Activated CD8-positive, alpha-beta memory T cell treated with anti-CD3 and anti-CD28 coated beads for 36 hours (primary cell): ENCODE measurements around the gene GADD45B. TPM values are rescaled to one million over a fixed set of nuclear protein-coding genes. Genes with fewer than 3 reads are reported as not detected.
"Not testable (repeated sequence)": the region's sequence is repeated elsewhere in the genome, so short reads cannot be mapped to it uniquely, and the experiment has no call there.

Experiments
- CTCF ChIA-PET: fragments of 350-600 bp; sonication (Branson Sonifier 250); formaldehyde crosslinking; loops from one replicate; lab custom pipeline; 2021; ENCODE audit warnings: antibody characterized with exemption; lab: Charles Lee
- POLR2A ChIA-PET: fragments of 350-600 bp; sonication (Branson Sonifier 250); formaldehyde crosslinking; loops from one replicate; lab custom pipeline; 2021; ENCODE audit warnings: antibody characterized with exemption; lab: Charles Lee
- total RNA-seq, 2 experiments: library from RNA; stranded (reverse); gene quantifications; one replicate each; pipeline ENCODE4 v1.2.3, GENCODE V29; 2021

The GADD45B gene
- total RNA-seq, 2 experiments from 2014 or later = 30.8 to 31.6 TPM

DNA sequence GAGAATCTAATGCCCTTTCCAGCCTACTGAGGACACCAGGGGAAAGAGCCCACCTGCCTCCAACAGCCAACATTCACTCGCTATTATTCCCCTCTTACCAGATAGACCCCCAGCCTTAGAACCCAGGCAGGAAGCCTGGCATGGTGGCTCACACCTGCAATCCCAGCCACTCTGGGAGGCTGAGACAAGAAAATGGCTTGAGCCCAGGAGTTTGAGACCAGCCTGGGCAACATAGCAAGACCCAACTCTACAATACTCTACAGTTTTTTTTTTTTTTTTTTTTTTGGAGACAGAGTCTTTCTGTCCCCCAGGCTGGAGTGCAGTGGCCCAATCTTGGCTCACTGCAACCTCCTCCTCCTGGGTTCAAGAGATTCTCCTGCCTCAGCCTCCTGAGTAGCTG lies 15.7 kb upstream of the GADD45B start:
- POLR2A ChIA-PET = no interaction called here
- CTCF ChIA-PET = interaction anchor here (1.1 kb wide), 1 partner anchor 153 kb away, joined by 4 read pairs; no protein-coding TSS in a partner anchor

DNA sequence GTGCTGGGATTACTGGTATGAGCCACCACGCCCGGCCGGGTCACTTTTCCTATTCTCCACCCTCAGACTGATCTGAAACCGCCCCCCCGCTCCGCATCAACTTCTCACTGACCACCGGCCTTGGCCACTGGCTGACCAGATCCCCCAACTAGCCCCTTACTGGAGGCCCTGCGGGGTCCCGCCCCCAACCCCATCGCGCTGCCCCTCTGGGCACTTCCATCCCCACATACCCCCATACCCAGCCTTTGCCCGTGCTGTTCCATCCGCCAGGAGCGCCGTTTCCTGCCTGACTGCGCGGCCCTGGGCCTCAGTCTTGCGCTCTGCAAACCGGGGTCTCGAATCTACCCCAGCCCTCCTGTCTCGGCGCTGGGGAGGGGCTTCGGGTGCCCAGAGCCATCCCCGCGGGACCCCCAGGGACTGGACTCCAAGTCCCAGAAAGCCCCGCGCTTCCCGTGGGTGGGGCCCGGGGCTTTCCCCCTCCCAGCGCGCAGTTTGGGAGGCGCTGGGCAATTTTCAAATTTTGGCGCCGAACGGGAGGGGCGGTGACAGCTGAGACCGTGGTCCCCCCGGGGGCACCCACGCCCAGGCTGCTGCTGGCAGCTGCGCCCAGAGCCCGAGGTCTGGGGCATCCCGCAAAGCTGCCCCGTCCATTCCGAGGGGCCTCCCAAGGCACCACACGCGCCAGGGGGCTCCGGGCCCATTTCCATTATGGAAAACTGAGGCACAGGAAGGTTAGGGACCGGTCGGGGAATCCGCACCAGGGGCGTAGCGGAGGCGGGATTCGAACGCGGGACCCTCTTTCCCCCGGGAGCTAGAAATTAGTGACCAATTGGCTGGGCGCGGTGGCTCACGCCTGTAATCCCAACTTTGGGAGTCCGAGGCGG lies 13.9 kb upstream of the GADD45B start:
- CTCF ChIA-PET = interaction anchor here (0.7 to 1.0 kb wide), 3 partner anchors 10 to 175 kb away, joined by 3 to 7 read pairs (median 3); no protein-coding TSS in a partner anchor

DNA sequence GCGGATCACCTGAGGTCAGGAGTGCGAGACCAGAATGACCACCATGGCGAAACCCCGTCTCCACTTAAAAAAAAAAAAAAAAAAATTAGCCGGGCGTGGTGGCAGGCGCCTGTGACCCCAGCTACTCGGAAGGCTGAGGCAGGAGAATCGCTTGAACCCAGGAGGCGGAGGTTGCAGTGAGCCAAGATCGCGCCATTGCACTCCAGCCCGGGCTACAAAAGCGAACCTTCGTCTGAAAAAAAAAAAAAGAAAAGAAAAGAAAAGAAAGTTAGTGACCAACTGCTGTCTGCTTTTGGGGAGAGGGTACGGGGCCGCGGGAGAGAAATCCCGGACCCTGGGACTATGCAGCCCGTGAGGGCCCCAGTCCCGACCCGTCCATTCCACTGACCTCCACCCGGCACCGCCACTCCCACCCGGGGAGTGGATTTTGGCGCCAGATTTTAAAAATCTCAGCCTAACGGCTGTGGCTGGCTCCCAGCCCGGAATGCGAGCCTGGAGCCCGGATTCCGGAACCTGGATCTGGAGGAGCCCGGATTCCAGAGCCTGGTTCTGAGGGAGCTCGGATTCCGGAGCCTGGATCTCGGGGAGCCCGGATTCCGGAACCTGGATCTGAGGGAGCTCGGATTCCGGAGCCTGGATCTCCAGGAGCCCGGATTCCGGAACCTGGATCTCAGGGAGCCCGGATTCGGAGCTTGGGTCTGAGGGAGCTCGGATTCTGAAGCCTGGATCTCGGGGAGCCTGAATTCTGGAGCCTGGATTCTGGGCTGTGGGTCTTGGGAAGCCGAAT lies 13.1 kb upstream of the GADD45B start:
- POLR2A ChIA-PET = interaction anchor here (1.3 kb wide), 1 partner anchor 13 kb away, joined by 9 read pairs; the partner anchor contains the start of gene GADD45B
- CTCF ChIA-PET = interaction anchor here (0.7 to 2.0 kb wide), 5 partner anchors 9 to 174 kb away, joined by 3 to 7 read pairs (median 4); no protein-coding TSS in a partner anchor

More for the DNA sequence above, 13.9 kb upstream of the GADD45B start:
- POLR2A ChIA-PET = interaction anchor here (1.3 kb wide), 1 partner anchor 14 kb away, joined by 9 read pairs; the partner anchor contains the start of gene GADD45B

DNA sequence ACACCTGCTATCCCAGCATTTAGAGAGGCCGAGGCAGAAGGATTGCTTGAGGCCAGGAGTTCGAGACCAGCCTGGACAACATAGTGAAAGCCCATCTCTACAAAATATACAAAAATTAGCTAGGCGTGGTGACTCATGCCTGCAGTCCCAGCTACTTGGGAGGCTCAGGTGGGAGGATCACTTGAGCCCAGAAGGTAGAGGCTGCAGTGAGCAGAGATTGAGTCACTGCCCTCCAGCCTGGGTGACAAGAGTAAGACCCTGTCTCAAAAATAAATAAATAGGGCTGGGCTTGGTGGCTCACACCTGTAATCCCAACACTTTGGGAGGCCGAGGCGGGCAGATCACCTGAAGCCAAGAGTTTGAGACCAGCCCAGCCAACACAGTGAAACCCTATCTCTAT lies 12.2 kb upstream of the GADD45B start:
- CTCF ChIA-PET = interaction anchor here (1.1 to 2.0 kb wide), 2 partner anchors 150 to 173 kb away, joined by 4 read pairs; no protein-coding TSS in a partner anchor
- POLR2A ChIA-PET = not testable (repeated sequence)

DNA sequence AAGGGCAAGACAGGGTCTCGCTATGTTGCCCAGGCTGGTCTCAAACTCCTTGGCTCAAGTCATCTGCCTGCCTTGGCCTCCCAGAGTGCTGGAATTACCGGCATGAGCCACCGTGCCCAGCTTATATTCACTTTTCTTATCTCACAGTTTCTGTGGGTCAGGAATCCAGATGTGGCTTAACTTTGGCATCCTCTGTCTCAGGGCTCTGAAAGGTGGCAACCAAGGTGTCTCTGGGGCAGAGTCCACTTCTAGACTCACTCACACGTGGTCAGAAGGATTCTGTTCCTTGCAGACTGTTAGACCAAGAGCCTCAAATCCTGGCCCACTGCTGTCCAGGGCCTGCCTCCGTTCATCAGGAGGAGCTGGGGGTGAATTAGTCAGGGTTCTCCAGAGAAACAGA lies 11.5 kb upstream of the GADD45B start:
- POLR2A ChIA-PET = interaction anchor here (0.6 kb wide), 1 partner anchor 11 kb away, joined by 4 read pairs; the partner anchor contains the start of gene GADD45B

DNA sequence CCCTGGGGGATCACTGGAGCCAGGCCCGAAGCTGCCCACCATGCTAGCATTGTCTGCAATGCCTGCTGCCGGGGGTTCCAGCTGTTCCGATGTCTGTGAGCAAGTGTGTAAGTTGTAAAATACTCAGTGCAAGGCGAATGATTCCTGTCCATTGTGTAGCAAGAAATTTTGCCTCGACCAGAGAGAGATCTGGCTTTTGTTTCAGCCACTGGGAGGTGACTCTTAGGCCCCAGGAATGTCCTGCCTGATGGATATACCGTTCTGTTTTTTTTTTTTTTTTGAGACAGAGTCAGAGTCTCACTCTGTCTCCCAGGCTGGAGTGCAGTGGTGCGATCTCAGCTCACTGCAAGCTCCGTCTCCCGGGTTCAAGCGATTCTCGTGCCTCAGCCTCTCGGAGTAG lies 7.3 kb upstream of the GADD45B start:
- ChIA-PET POLR2A (no interaction called here), CTCF (interaction anchor here (3.9 to 4.7 kb wide), 2 partner anchors 111 to 142 kb away, joined by 15 to 25 read pairs; no protein-coding TSS in a partner anchor)

More for the DNA sequence above, 11.5 kb upstream of the GADD45B start:
- CTCF ChIA-PET = interaction anchor here (2.0 kb wide), 1 partner anchor 172 kb away, joined by 4 read pairs; no protein-coding TSS in a partner anchor

DNA sequence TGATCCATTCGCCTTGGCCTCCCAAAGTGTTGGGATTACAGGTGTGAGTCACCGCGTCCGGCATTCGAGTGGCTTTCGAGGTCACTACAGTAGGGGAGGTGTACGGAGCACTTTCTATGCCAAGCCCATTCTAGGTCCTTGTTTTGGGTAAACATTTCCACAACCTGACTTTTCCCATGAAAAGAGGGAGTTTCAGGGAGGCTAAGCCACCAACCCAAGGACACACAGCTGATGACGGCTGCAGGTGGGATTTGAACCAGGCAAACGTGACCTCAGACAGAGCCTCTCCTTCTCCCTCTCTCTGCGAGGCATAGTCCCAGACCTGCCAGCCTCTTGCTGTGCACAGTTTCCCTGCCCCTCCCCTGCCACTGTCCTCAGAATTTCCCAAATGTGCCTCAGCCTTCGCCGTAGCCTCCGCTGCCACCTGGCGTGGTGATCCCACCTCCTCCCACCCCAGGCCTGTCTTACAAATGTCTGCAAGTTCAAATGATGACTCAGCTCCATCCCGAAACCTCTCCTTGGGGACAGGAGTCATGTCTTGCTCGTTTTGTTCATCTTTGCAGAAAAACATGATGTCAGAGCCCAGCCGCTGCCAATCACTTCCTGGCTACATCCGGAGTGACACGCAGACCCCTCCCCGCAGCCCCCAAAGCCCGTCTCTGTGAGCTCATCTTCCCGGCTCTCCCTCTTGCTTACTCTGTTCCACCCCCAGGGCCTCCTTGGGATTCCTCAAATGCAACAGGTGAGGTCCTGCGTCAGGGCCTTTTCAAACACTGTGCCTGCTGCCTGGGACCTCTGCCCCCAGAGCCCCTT lies 6.6 kb upstream of the GADD45B start:
- POLR2A ChIA-PET = no interaction called here
- CTCF ChIA-PET = interaction anchor here (1.3 to 4.7 kb wide), 5 partner anchors 110 to 168 kb away, joined by 4 to 25 read pairs (median 5); no protein-coding TSS in a partner anchor

DNA sequence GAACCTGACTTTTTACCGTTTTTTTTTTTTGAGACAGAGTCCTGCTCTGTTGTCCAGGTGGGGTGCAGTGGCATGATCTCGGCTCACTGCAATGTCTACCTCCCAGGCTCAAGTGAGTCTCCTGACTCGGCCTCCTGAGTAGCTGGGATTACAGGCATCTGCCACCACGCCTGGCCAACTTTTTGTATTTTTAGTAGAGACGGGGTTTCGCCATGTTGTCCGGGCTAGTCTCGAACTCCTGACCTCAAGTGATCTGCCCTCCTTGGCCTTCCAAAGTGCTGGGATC lies 6.1 kb upstream of the GADD45B start:
- POLR2A ChIA-PET = not testable (repeated sequence)
- CTCF ChIA-PET = interaction anchor here (1.3 to 4.7 kb wide), 5 partner anchors 110 to 167 kb away, joined by 4 to 25 read pairs (median 5); no protein-coding TSS in a partner anchor

DNA sequence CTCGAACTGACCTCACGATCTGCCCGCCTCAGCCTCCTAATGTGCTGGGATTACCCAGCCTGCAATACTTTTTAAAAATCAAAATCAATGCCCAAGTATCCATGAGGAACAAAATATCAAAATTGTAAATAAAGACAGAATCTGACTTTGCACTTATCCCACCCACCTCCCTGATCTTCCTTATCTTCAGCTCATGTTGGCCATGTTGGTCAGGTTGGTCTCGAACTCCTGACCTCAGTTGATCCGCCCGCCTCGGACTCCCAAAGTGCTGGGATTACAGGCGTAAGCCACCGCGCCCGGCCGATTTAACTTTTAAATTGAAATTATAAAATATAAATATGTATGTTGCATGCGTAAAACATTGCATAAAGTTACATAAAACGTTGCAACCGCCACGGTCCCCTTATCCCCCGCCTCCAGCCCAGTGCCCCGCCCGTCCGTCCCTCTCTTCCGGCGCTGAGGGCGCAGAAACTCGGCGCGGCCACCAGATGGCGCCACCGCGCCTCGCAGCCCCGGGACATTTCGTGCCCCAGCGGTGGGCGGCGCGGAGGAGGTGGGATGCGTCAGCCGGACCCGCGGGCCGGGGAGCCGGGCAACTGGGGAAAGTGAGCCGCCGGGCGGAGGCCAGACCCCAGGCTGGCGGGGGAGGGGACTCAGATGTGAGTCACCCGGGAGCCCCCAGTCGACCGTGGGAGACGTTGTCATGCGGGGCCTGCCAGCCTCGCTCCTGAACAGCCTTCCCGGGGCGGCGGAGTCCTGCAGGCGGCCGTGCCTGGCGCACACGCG lies 1.5 kb upstream of the GADD45B start:
- ChIA-PET CTCF (interaction anchor here (0.7 to 6.2 kb wide), 12 partner anchors 87 to 162 kb away, joined by 3 to 98 read pairs (median 7); no protein-coding TSS in a partner anchor), POLR2A (interaction anchor here (0.5 to 3.8 kb wide), 3 partner anchors 135 to 164 kb away, joined by 3 to 76 read pairs (median 9); no protein-coding TSS in a partner anchor)

DNA sequence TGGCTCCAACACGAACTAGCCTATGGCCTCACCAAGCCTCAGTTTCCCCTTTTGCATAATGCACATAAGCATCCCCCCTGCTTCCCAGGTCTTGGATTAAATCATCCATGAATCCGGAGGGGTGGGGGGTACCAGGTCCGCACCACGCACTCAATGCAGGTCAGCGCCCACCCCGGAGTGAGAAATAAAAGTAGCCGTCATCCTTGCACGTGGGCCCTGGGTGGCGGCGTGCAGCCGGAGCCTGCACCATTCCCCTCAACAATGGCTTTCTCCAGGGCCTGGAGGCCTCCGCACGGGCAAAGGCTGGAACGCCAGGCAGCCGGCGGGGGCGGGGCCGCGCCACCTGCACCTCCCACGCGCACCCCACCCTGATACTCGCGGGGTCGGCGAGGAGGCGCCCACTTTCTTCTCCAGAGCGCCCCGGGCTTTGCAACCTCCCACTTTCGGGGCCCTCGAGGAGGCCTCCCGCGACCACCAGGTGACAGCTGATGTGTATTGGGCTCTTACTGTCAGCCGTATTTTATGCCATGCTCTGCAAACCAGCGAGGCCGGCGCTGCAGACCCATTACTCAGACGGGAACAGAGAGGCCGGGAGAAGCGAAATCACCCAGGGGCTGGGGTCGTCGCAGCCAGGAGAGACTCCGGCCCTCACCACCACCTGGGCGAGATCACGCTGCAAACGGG lies 767 bp upstream of the GADD45B start:
- POLR2A ChIA-PET = interaction anchor here (0.6 to 3.8 kb wide), 25 partner anchors 9 to 812 kb away, joined by 3 to 76 read pairs (median 9); partner anchors contain the start of gene LMNB2
- CTCF ChIA-PET = interaction anchor here (0.9 to 6.2 kb wide), 11 partner anchors 14 to 275 kb away, joined by 3 to 98 read pairs (median 7); no protein-coding TSS in a partner anchor

DNA sequence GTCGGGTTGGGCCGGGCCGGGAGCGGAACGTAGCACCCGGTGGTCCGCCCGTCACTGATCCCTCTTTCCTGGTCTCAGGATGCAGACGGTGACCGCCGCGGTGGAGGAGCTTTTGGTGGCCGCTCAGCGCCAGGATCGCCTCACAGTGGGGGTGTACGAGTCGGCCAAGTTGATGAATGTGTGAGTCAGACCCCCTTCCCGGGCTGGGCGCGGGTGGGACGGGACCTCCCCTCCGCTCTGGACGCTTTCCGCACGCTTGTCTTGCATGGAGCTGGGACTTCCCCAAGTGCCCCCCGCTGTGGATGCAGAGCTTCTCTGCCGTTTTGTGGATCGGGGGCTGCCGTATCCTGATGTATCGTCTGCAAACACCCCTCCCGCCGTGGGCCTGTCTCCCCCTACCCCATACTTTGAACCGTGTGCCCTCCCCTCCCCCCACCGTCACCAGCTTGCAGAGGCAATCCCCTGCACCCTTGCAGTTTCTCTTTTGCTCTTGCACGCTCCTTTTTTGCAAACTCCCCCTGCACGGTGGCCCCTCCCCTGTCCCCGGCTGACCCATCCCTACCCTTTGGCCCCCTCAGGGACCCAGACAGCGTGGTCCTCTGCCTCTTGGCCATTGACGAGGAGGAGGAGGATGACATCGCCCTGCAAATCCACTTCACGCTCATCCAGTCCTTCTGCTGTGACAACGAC lies 669 bp downstream of the GADD45B start:
- ChIA-PET CTCF (interaction anchor here (0.6 to 6.2 kb wide), 26 partner anchors 20 to 457 kb away, joined by 3 to 98 read pairs (median 4); partner anchors contain the start of gene LMNB2), POLR2A (interaction anchor here (0.6 to 3.8 kb wide), 26 partner anchors 8 to 1448 kb away, joined by 3 to 76 read pairs (median 8); partner anchors contain the start of genes LMNB2 and TIMM13)

DNA sequence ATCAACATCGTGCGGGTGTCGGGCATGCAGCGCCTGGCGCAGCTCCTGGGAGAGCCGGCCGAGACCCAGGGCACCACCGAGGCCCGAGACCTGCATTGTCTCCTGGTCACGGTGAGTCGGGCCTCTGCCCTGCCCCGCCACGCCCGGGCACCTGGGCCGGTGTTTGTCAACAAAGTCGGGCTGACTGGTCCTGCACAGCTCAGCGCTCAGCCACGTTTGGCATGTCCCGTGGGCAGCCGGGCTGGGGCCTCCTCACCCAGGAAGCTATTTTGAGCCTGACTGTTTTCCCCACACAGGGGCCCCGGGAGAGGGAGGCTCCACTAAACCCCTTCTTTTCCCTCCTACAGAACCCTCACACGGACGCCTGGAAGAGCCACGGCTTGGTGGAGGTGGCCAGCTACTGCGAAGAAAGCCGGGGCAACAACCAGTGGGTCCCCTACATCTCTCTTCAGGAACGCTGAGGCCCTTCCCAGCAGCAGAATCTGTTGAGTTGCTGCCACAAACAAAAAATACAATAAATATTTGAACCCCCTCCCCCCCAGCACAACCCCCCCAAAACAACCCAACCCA lies 1.3 kb downstream of the GADD45B start:
- CTCF ChIA-PET = interaction anchor here (0.8 to 6.2 kb wide), 18 partner anchors 11 to 237 kb away, joined by 3 to 98 read pairs (median 6); partner anchors contain the start of gene LMNB2
- POLR2A ChIA-PET = interaction anchor here (0.6 to 3.8 kb wide), 22 partner anchors 10 to 1449 kb away, joined by 3 to 76 read pairs (median 10); partner anchors contain the start of genes LMNB2 and TIMM13

DNA sequence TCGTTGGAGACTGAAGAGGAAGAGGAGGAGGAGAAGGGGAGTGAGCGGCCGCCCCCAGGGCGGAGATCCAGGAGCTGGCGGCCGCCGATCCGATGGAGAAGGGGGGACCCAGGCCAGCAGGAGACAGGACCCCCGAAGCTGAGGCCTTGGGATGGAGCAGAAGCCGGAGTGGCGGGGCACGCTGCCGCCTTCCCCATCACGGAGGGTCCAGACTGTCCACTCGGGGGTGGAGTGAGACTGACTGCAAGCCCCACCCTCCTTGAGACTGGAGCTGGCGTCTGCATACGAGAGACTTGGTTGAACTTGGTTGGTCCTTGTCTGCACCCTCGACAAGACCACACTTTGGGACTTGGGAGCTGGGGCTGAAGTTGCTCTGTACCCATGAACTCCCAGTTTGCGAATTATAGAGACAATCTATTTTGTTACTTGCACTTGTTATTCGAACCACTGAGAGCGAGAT lies 1.8 kb downstream of the GADD45B start:
- ChIA-PET POLR2A (interaction anchor here (1.2 to 3.8 kb wide), 6 partner anchors 21 to 140 kb away, joined by 7 to 76 read pairs (median 23); partner anchors contain the start of gene LMNB2), CTCF (interaction anchor here (0.8 to 6.2 kb wide), 14 partner anchors 11 to 171 kb away, joined by 3 to 98 read pairs (median 4); no protein-coding TSS in a partner anchor)

DNA sequence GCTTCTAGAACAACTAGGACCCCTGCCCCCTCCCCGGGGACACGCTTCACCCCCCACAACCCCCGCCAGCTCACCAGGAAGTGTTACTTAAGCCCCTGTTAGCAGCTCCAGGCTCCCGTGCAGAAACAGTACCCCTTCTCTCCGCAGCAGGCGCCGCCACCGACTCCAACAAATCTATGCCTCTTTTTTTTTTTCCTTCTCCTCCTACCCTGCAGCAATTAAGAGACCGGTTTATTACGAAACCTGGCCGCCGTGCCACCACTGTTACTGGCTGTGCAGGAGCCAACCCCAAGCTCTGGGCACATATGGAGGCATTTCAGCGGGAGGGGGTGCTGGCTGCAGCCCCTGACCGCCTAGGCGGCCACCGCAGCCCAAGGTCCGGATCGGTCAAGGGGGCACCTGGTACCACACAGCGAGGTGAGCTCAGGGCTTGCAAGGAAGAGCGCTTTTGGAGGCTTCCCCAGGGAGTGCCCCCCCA lies 2.4 kb downstream of the GADD45B start:
- POLR2A ChIA-PET = interaction anchor here (1.2 to 3.8 kb wide), 2 partner anchors 122 to 132 kb away, joined by 7 to 76 read pairs; no protein-coding TSS in a partner anchor
- CTCF ChIA-PET = interaction anchor here (0.8 to 6.2 kb wide), 13 partner anchors 10 to 158 kb away, joined by 3 to 98 read pairs (median 4); no protein-coding TSS in a partner anchor
